Activated CD4-positive, alpha-beta T cell treated with anti-CD3 and anti-CD28 coated beads, Interleukin-2, amount 50 U/mL, for 4 hours (primary cell): Measurements from ENCODE around the gene MITF.
"Not testable (repeated sequence)": the region's sequence is repeated elsewhere in the genome, so short reads cannot be mapped to it uniquely, and the experiment has no call there.

Experiments
- DNase-seq, 2 experiments: peaks; one replicate each; pipeline ENCODE4 v3.0.0-alpha.2; 2020

The MITF gene

GRCh38 chr3:69880069-69880640, 140.9 kb downstream of the MITF start:
- no peak for DNase-seq

GRCh38 chr3:69881051-69881450, 141.8 kb downstream of the MITF start:
- DNase-seq: no peak

GRCh38 chr3:69881756-69882428, 142.6 kb downstream of the MITF start:
- no peak for DNase-seq

- no peak for DNase-seq
Measured at GRCh38 chr3:69882560-69882959, 143.3 kb downstream of the MITF start.

- DNase-seq: no peak
Measured at GRCh38 chr3:69888040-69888942, 149.0 kb downstream of the MITF start.

- DNase-seq: no peak
Measured at GRCh38 chr3:69888943-69889315, 149.7 kb downstream of the MITF start.

GRCh38 chr3:69890084-69890483, 150.8 kb downstream of the MITF start:
- no peak for DNase-seq

- DNase-seq: no peak
Measured at GRCh38 chr3:69890691-69891090, 151.4 kb downstream of the MITF start.

- DNase-seq: no peak
Measured at GRCh38 chr3:69892706-69893105, 153.4 kb downstream of the MITF start.

- DNase-seq: no peak
Measured at GRCh38 chr3:69893274-69893673, 154.0 kb downstream of the MITF start.

- DNase-seq: no peak
Measured at GRCh38 chr3:69896095-69896494, 156.8 kb downstream of the MITF start.

GRCh38 chr3:69900331-69900730, 161.1 kb downstream of the MITF start:
- DNase-seq: no peak

- no peak for DNase-seq
Measured at GRCh38 chr3:69901802-69902201, 162.5 kb downstream of the MITF start.

GRCh38 chr3:69902386-69902785, 163.1 kb downstream of the MITF start:
- DNase-seq: no peak

- DNase-seq: no peak
Measured at GRCh38 chr3:69906351-69906966, 167.2 kb downstream of the MITF start.

GRCh38 chr3:69907554-69907953, 168.3 kb downstream of the MITF start:
- no peak for DNase-seq

GRCh38 chr3:69909859-69910258, 170.6 kb downstream of the MITF start:
- not testable (repeated sequence) for DNase-seq

GRCh38 chr3:69913422-69913821, 174.2 kb downstream of the MITF start:
- DNase-seq: no peak

- no peak for DNase-seq
Measured at GRCh38 chr3:69914395-69914794, 175.1 kb downstream of the MITF start.

- DNase-seq: no peak
Measured at GRCh38 chr3:69915726-69916125, 176.5 kb downstream of the MITF start.

GRCh38 chr3:69920009-69920408, 180.7 kb downstream of the MITF start:
- not testable (repeated sequence) for DNase-seq

- no peak for DNase-seq
Measured at GRCh38 chr3:69921651-69922050, 182.4 kb downstream of the MITF start.

- no peak for DNase-seq
Measured at GRCh38 chr3:69922521-69923000, 183.3 kb downstream of the MITF start.
